ENCODE results near the gene CDK14.

The CDK14 gene

GRCh38 chr7:90846192-90846591 lies 250.1 kb downstream of the CDK14 start:
- no peak overlapping the region for H3K9ac ChIP-seq (ENCODE audit: low read length)
- H3K27ac ChIP-seq (ENCODE audit: low read length): no peak overlapping the region
- no peaks in the 10 kb centered on the region for H3K9me3 ChIP-seq (ENCODE audit: insufficient read depth, low read length)
- H3K4me1 ChIP-seq (ENCODE audit: low read length): peaks cover 4% of the 10 kb centered on the region
- H4K20me1 ChIP-seq (ENCODE audit: insufficient read depth, low read length): no peaks in the 10 kb centered on the region
- no peak overlapping the region for H3K4me2 ChIP-seq (ENCODE audit: low read length)
- no peak overlapping the region for H2AFZ ChIP-seq (ENCODE audit: low read depth, low read length)
- H3K36me3 ChIP-seq (replicated peaks; ENCODE audit: low read depth, low read length): no peaks in the 10 kb centered on the region
- H3K4me3 ChIP-seq (ENCODE audit: low read length): no peak overlapping the region
- no peaks in the 10 kb centered on the region for H3K79me2 ChIP-seq (ENCODE audit: low read length)
- no peak for TF ChIP-seq EZH2phosphoT487 (IDR thresholded peaks at IDR 0.05; ENCODE audit: low read depth)
- no peak for TF ChIP-seq CTCF (IDR thresholded peaks at IDR 0.05; ENCODE audit: low read depth, low read length)
- H3K27me3 ChIP-seq (ENCODE audit: low read depth, low read length): no peaks in the 10 kb centered on the region

GRCh38 chr7:90850066-90850465 lies 253.9 kb downstream of the CDK14 start:
- H3K27me3 ChIP-seq (ENCODE audit: low read depth, low read length): no peaks in the 10 kb centered on the region
- H3K4me3 ChIP-seq (ENCODE audit: low read length): no peak overlapping the region
- H2AFZ ChIP-seq (ENCODE audit: low read depth, low read length): no peak overlapping the region
- no peaks in the 10 kb centered on the region for H3K36me3 ChIP-seq (replicated peaks; ENCODE audit: low read depth, low read length)
- TF ChIP-seq EZH2phosphoT487 (IDR thresholded peaks at IDR 0.05; ENCODE audit: low read depth) (no peak), CTCF (IDR thresholded peaks at IDR 0.05; ENCODE audit: low read depth, low read length) (no peak)
- H3K9me3 ChIP-seq (ENCODE audit: insufficient read depth, low read length): no peaks in the 10 kb centered on the region
- H3K9ac ChIP-seq (ENCODE audit: low read length): no peak overlapping the region
- no peak overlapping the region for H3K4me2 ChIP-seq (ENCODE audit: low read length)
- no peak overlapping the region for H3K27ac ChIP-seq (ENCODE audit: low read length)
- H3K79me2 ChIP-seq (ENCODE audit: low read length): no peaks in the 10 kb centered on the region
- no peaks in the 10 kb centered on the region for H4K20me1 ChIP-seq (ENCODE audit: insufficient read depth, low read length)
- H3K4me1 ChIP-seq (ENCODE audit: low read length): no peaks in the 10 kb centered on the region

GRCh38 chr7:90850471-90850870 lies 254.3 kb downstream of the CDK14 start:
- no peak overlapping the region for H3K4me3 ChIP-seq (ENCODE audit: low read length)
- no peaks in the 10 kb centered on the region for H3K36me3 ChIP-seq (replicated peaks; ENCODE audit: low read depth, low read length)
- no peaks in the 10 kb centered on the region for H3K4me1 ChIP-seq (ENCODE audit: low read length)
- TF ChIP-seq EZH2phosphoT487 (IDR thresholded peaks at IDR 0.05; ENCODE audit: low read depth) (no peak), CTCF (IDR thresholded peaks at IDR 0.05; ENCODE audit: low read depth, low read length) (no peak)
- no peaks in the 10 kb centered on the region for H3K9me3 ChIP-seq (ENCODE audit: insufficient read depth, low read length)
- H3K27me3 ChIP-seq (ENCODE audit: low read depth, low read length): no peaks in the 10 kb centered on the region
- no peak overlapping the region for H3K9ac ChIP-seq (ENCODE audit: low read length)
- H3K27ac ChIP-seq (ENCODE audit: low read length): no peak overlapping the region
- no peaks in the 10 kb centered on the region for H3K79me2 ChIP-seq (ENCODE audit: low read length)
- H2AFZ ChIP-seq (ENCODE audit: low read depth, low read length): no peak overlapping the region
- H3K4me2 ChIP-seq (ENCODE audit: low read length): no peak overlapping the region
- no peaks in the 10 kb centered on the region for H4K20me1 ChIP-seq (ENCODE audit: insufficient read depth, low read length)

- Histone ChIP-seq H3K9ac (ENCODE audit: low read length) (no peak overlapping the region), H4K20me1 (ENCODE audit: insufficient read depth, low read length) (no peaks in the 10 kb centered on the region), H3K27ac (ENCODE audit: low read length) (no peak overlapping the region), H3K36me3 (replicated peaks; ENCODE audit: low read depth, low read length) (no peaks in the 10 kb centered on the region), H3K4me2 (ENCODE audit: low read length) (no peak overlapping the region), H2AFZ (ENCODE audit: low read depth, low read length) (no peak overlapping the region), H3K27me3 (ENCODE audit: low read depth, low read length) (no peaks in the 10 kb centered on the region), H3K79me2 (ENCODE audit: low read length) (no peaks in the 10 kb centered on the region), H3K9me3 (ENCODE audit: insufficient read depth, low read length) (no peaks in the 10 kb centered on the region), H3K4me3 (ENCODE audit: low read length) (no peak overlapping the region), H3K4me1 (ENCODE audit: low read length) (no peaks in the 10 kb centered on the region)
- TF ChIP-seq CTCF (IDR thresholded peaks at IDR 0.05; ENCODE audit: low read depth, low read length): no peak
- TF ChIP-seq EZH2phosphoT487 (IDR thresholded peaks at IDR 0.05; ENCODE audit: low read depth): no peak
These were observed 257.1 kb downstream of the CDK14 start for GRCh38 chr7:90853205-90853604.

All from OCI-LY3 (cell line).